ENCODE measurements around the gene RNU4-1.

Gene RNU4-1

GRCh38 chr12:120290609-120291305 lies 2.3 kb downstream of the RNU4-1 start:
- DNase-seq: peak in 8 of 14 donors; percentile 10 to 40 (median 27)

GRCh38 chr12:120287491-120287890 lies 5.5 kb downstream of the RNU4-1 start:
- no peak for DNase-seq

DNA sequence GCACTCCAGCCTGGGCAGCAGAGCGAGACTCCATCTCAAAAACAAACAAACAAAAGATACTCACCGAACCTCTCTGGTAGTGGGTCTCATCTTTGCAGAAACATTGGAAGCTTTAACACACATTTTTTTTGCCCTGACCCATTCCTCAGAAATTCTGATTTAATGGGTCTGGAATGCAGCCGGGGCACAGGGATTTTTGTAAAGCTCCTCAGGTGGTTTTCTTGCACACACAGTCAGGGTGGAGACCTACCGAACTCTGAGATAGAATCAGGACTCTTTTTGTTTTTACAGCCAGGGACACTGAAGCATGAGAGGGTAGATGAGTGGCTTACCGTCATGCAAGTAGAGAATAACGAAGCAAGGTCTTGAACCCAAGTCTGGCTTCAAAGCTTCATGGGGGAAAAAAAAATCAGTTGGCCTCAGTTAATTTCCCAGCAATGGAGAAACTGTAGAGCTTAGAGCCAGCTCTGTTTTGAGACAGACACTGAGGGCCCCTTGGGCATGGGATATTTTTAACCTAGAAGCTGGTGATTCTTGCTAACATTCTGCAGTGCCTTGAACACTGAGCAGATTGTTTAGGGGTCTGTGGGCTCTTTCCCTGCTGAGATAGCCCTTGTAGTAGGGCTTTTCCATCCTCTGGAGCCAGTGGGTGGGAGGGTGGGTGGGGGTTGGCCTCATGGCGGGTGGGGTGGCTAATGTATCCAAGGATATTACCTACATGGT lies 6.1 kb downstream of the RNU4-1 start:
- DNase-seq: no peak

GRCh38 chr12:120284381-120284780 lies 8.7 kb downstream of the RNU4-1 start:
- DNase-seq: no peak

GRCh38 chr12:120283318-120283717 lies 9.7 kb downstream of the RNU4-1 start:
- DNase-seq: no peak

DNA sequence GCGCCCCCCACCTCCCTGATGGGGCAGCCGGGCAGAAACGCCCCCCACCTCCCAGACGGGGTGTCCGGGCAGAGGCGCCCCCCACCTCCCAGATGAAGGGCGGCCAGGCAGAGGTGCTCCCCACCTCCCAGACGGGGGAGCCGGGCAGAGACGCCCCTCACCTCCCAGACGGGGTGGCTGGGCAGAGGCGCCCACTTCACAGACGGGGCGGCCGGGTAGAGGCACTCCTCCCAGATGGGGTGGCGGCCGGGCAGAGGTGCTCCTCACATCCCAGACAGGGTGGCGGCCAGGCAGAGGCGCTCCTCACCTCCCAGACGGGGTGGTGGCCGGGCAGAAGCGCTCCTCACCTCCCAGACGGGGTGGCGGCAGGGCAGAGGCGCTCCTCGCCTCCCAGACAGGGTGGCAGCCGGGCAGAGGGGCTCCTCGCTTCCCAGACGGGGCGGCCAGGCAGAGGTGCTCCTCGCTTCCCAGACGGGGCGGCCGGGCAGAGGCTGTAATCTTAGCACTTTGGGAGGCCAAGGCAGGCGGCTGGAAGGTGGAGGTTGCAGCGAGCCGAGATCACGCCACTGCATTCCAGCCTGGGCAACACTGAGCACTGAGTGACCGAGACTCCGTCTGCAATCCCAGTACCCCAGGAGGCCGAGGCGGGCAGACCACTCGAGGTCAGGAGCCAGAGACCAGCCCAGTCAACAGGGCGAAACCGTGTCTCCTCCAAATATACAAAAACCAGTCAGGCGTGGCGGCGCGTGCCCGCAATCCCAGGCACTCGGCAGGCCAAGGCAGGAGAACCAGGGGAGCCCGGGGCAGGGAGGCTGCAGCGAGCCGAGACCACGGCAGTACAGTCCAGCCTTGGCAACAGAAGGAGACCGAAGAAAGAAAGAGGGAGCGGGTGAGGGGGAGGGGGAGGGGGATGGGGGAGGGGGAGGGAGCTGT lies 14.6 kb downstream of the RNU4-1 start:
- DNase-seq: no peak

DNA sequence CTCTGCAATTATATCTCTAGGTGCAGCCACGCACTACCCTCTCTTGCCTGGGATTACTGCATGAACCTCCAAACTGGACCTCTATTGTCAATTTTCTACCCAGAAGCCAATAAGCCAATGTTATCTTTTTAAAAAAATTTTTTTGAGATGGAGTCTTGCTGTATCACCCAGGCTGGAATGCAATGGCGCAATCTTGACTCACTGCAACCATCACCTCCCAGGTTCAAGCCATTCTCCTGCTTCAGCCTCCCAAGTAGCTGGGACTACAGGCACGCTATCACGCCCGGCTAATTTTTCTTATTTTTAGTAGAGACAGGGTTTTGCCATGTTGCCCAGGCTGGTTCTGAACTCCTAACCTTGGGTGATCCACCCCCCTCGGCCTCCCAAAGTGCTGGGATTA lies 16.3 kb downstream of the RNU4-1 start:
- no peak for DNase-seq

- no peak for DNase-seq
These were observed 25.3 kb downstream of the RNU4-1 start for GRCh38 chr12:120267736-120268135.

DNA sequence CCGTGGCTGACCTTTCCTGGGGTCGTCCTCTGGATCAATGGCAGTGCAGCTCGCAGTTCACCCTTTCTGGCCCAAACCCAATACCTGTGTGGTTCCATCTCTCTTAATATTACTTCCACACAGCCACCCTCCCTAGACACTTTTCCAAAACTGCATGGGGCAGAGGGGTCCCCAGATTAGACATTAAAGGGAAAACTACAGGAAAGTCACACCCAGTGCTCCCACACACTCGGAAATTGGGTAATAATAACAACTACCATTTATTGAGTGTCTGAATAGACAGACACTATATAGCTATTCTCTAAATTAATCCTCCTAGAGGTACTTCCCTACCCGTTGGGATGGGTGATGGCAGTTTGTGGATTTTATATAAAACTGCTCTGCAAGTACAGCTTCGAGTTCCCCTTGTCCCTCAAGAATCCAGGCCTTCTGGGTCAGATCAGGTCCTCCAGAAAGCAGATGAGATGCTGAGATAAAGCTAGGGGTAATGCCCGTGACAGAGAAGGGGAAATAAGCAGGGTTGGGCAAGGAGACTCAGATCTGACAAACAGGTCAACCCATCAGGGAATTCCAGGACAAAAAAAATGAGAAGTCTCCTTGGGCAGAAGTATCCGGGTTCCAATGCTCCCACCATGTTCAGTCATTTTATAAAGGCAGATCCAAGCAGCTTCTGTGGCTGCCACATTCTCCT lies 26.7 kb downstream of the RNU4-1 start:
- DNase-seq: no peak

- DNase-seq: peak in 13 of 14 donors; percentile 54 to 93 (median 75)
These were observed 27.4 kb downstream of the RNU4-1 start, which contains the start of gene PXN for GRCh38 chr12:120265473-120266179. Gene PXN, minus strand, starts transcription at chr12:120265730. Its CDS starts 101 bp downstream, at chr12:120265629.

DNA sequence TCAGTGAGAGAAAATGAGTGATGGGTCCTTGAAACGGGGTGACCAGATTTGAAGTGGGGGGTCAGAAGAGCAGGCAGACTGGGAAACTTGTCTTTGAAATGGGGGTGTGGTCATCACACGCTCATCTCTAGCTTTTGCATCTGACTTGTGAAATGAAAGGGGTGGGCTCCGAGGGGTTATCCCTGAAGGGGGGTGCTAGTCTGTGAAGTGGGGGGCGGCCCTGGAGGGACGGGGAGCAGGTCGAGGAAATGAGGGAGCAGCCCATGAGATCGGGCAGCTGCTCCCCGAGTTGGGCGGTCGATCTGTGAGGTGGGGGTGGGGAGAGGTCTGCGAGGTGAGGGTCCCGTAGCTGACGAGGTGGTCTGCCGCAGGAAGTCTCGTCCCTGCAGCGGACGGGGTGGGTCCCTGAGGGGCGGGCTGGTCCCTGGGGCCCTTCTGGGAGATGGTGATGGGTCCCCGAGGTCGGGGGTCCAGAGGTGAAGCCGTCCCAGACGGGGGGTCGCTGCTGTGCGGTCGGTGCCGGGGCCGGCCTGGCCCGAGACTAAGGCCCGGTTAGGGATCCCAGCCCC lies 28.0 kb downstream of the RNU4-1 start:
- peak in 1 of 14 donors; percentile 12 for DNase-seq

- DNase-seq: peak in 3 of 14 donors; percentile 18 to 27 (median 24)
These were observed 28.7 kb downstream of the RNU4-1 start for GRCh38 chr12:120264086-120264903.

DNA sequence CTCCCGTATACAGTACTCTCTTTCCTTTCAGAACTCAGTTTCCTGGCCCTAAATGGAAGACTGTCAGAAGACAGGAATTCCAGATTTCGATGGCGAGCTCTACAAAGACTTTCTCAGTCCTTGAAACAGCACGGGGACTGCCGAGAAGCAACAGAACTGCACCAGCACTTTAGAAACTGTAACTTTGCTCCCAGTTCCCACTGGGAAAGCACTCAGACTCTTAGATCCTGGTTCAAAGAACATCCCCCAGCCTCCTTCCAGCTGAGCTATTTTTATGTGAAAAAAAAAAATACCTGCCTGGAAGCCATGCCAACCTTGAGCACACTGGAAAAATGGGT lies 29.3 kb downstream of the RNU4-1 start:
- no peak for DNase-seq

DNA sequence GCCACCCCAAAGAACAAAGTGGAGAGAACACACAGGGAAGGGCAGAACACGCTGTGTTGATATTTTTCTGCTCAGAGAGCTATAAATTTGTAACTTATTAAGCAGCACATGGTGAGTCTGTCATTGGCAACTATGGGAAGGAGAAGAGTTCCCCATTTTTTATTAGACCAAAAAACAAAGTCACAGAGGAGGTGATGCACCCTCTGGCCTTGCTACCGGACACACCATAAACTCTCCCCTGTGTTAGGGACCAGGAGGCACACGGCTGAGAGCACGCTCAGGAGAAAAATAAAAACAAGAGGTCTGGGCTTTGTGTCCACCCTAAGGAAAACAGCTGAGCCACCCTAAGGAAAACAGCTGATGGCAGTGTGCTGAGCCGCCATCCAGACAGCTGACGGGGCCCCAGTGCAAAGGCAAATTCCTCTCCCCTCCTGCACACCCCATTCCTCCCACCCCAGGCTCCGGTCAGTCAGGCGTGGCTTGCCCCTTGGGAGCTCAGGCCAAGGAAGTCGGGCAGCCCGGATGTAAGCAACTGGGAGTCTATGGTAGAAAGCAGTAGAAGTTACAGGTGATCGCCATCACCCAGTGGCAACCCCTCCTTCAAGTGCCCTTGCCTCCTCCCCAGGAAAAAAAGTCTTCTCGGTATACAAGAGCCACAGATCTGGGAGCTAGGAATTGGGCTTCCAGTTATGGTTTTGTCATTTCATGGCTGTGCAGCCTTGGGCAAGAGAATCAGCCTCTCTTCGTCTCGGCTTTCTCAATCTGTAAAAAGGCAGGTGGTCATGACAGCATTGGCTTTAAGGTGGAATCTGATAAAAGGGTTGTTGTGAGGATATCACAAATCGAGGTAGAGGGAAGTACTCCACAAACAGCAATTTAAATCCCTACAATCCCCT lies 29.9 kb downstream of the RNU4-1 start:
- peak in 4 of 14 donors; percentile 14 to 29 (median 16) for DNase-seq

DNA sequence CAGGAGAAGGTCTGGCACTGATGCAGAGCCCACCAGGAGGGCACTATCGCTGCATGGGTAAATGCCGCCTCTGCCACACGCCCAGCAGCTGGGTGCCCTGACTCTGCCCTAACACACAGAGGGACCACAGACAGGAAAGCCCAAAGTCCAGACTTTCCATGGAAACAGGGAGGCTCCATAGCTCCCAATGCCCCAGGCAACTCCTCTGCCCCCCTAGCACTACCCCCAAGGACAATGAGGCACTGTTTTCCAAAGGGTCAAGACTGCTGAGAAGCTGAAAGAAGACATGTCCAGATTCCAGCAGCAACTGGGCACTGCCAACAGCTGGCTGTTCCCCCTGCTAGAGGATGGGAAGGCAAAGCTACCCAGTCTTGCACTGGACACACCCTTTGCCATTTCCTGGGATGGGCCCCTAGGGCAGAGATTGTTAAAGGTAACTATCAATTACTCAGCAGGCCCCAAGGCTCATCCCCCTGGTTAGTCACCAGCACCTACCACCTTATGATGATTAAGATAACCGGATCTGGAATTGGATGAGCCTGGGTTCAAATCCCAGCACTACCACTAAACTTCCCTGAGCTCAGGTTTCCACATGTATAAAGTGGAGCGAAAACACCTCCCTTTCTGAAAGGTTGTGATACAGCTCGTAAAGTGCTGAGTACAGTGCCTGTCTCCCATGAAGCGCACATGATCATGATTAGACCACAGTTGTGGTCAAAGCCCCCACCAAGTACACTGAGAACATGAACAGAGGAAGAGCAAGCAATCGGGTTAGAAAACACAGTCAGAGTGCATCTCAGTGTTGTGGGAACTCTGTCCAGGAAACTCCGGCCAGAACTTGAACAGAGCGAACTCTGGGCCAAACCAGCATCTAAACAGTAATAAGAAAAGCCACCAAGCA lies 30.8 kb downstream of the RNU4-1 start:
- peak in 6 of 14 donors; percentile 15 to 40 (median 32) for DNase-seq

- no peak for DNase-seq
These were observed 32.4 kb downstream of the RNU4-1 start for GRCh38 chr12:120260607-120261006.

GRCh38 chr12:120259418-120260202 lies 33.4 kb downstream of the RNU4-1 start:
- no peak for DNase-seq

All from C1 segment of cervical spinal cord (tissue), 14 donors.